Cardiac muscle cell (in vitro differentiated cells and primary cell): ENCODE measurements around the gene PARP15. TPM values are rescaled to one million over a fixed set of nuclear protein-coding genes. Genes with fewer than 3 reads are reported as not detected.

ENCODE experiments used
- DNase-seq, 2 donors: peaks; one replicate each; pipeline versions ENCODE4 v3.0.0 to v3.0.0-alpha.2; 2010 to 2017; ENCODE audit warnings: low read depth in 1 of 2, low spot score in 1 of 2
- H3K27ac ChIP-seq: fragments of 200-600 bp; sonication (generic); 2 replicates; pipeline ENCODE4 v1.5.1; 2016
- H3K27me3 ChIP-seq: fragments of 200-600 bp; sonication (generic); 2 replicates; pipeline ENCODE4 v1.6.0; 2016; ENCODE audit warnings: control low read depth
- H3K36me3 ChIP-seq: fragments of 200-600 bp; sonication (generic); 2 replicates; pipeline ENCODE4 v1.5.1; 2016; ENCODE audit warnings: control low read depth
- H3K4me1 ChIP-seq: fragments of 200-600 bp; sonication (generic); 2 replicates; pipeline ENCODE4 v1.8.1; 2017; ENCODE audit warnings: low read depth, mild to moderate bottlenecking, mixed run types
- H3K4me3 ChIP-seq: fragments of 200-600 bp; sonication (generic); 2 replicates; pipeline ENCODE4 v1.5.1; 2016; ENCODE audit warnings: mild to moderate bottlenecking
- H3K9me3 ChIP-seq: fragments of 200-600 bp; sonication (generic); 2 replicates; pipeline ENCODE4 v1.5.1; 2017; ENCODE audit warnings: low read depth, mild to moderate bottlenecking, control low read depth
- polyA plus RNA-seq: library from polyadenylated mRNA; unstranded; fragments of >200 nt; fragmentation: Nextera tagmentation; extraction: Ambion mirVana; gene quantifications from 2 replicates; pipeline ENCODE4 v1.2.1, GENCODE V29; 2016
- total RNA-seq: library from RNA; depleted of rRNA; stranded (reverse); fragments of >200 nt; gene quantifications from 2 replicates; pipeline ENCODE4 v1.2.3, GENCODE V29; 2016
- TF ChIP-seq, protein P1 (sequence below): IDR thresholded peaks from 2 replicates; pipeline ENCODE4 v1.5.1; 2012; ENCODE audit warnings: low read depth, mild to moderate bottlenecking, low read length

The PARP15 gene
- total and polyA plus RNA-seq, 2 experiments from 2014 or later = 0.05 TPM; not detected in 1

DNA sequence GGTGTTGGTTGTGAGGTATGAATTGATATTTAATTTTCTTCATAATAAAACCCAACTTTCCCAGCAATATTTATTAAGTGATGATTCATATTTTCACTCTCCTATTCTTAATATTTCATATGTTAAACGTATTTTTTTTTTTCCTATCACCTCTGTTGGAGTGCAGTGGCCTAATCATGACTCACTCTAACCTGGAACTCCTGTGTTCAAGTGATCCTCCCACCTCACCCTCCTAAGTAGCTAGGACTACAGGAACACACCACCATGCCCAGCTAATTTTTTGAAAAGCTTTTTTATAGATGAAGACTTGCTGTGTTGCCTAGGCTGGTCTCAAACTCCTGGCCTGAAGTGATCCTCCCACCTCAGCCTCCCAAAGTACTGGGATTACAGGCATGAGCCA, 8.6 kb downstream of the PARP15 start:
- TF ChIP-seq, protein P1, sequence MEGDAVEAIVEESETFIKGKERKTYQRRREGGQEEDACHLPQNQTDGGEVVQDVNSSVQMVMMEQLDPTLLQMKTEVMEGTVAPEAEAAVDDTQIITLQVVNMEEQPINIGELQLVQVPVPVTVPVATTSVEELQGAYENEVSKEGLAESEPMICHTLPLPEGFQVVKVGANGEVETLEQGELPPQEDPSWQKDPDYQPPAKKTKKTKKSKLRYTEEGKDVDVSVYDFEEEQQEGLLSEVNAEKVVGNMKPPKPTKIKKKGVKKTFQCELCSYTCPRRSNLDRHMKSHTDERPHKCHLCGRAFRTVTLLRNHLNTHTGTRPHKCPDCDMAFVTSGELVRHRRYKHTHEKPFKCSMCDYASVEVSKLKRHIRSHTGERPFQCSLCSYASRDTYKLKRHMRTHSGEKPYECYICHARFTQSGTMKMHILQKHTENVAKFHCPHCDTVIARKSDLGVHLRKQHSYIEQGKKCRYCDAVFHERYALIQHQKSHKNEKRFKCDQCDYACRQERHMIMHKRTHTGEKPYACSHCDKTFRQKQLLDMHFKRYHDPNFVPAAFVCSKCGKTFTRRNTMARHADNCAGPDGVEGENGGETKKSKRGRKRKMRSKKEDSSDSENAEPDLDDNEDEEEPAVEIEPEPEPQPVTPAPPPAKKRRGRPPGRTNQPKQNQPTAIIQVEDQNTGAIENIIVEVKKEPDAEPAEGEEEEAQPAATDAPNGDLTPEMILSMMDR = no peak
- Histone ChIP-seq H3K27me3 (no peaks in the 10 kb centered on the region), H3K4me1 (no peaks in the 10 kb centered on the region), H3K4me3 (no peak overlapping the region), H3K36me3 (no peaks in the 10 kb centered on the region), H3K27ac (no peak overlapping the region), H3K9me3 (no peaks in the 10 kb centered on the region)
- DNase-seq = no peak

DNA sequence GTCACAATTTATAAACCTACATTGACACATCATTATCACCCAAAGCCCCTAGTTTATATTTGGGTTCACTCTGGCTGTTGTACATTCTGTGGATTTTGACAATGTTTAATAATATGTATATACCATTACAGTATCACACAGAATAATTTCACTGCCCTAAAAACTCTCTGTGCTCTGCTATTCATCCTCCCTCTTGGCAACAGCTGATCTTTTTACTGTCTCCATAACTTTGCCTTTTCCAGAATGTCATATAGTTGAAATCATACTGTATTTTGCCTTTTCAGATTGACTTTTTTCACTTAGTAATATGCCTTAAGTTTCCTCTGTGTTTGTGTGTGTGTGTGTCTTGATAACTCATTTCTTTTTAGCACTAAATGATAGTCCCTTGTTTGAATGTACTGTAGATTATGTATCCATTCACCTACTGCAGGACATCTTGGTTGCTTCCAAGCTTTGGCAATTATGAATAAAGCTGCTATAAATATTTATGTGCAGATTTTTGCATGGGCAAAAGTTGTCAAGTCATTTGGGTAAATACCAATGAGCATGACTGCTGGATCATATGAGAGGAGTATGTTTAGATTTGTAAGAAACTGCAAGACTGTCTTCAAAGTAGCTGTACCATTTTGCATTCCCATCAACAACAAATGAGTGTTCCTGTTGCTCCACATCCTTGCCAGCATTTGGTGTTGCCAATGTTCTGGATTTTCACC, 9.5 kb downstream of the PARP15 start:
- Histone ChIP-seq H3K36me3 (no peaks in the 10 kb centered on the region), H3K4me1 (no peaks in the 10 kb centered on the region), H3K4me3 (no peak overlapping the region), H3K27me3 (no peaks in the 10 kb centered on the region), H3K9me3 (no peaks in the 10 kb centered on the region), H3K27ac (no peak overlapping the region)
- TF ChIP-seq, protein P1 = no peak
- DNase-seq = no peak

GRCh38 chr3:122587572-122587971, 10.1 kb downstream of the PARP15 start:
- no peaks in the 10 kb centered on the region for H3K36me3 ChIP-seq
- TF ChIP-seq, protein P1 = no peak
- no peaks in the 10 kb centered on the region for H3K4me1 ChIP-seq
- H3K27me3 ChIP-seq = no peaks in the 10 kb centered on the region
- H3K9me3 ChIP-seq = no peaks in the 10 kb centered on the region
- H3K4me3 ChIP-seq = no peak overlapping the region
- DNase-seq = no peak
- H3K27ac ChIP-seq = no peak overlapping the region

DNA sequence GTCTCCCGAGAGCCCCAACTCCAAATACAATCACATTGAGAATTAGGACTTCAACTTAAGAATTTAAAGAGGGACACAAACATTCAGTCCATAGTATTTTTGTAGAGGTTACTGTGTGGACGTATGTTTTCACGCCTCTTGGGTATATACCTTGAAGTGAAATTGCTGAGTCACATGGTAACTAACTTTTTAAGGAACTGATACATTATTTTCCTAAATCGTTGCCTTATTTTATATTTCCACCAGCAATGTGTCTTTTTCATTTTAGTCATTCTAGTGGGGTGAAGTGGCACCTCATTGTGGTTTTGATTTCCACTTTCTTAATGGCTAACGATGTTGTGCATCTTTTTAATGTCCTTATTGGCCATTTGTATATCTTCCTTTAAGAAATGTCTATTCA, 11.8 kb downstream of the PARP15 start:
- Histone ChIP-seq H3K9me3 (no peaks in the 10 kb centered on the region), H3K4me3 (no peak overlapping the region), H3K4me1 (no peaks in the 10 kb centered on the region), H3K36me3 (no peaks in the 10 kb centered on the region), H3K27ac (no peak overlapping the region), H3K27me3 (no peaks in the 10 kb centered on the region)
- no peak for DNase-seq
- TF ChIP-seq, protein P1 = no peak

DNA sequence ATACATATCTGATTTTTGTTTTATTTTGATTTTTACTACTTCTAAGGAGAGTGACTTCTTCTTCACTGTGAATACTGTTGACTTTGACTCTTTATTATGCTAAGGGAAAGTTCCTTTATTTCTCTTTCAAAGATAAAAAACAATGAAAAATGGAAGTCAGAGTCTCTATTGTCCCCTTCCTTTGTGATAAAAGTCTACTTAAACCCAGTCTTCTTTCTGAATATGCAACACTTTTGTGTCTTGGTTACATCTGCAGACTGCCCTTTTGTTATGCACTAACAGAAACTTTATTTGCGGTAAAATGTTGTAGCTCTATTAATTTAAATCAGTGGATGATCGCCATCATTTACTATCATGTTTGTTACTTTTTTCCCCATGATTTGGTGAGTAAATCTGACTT, 13.2 kb downstream of the PARP15 start:
- TF ChIP-seq, protein P1 = no peak
- H3K4me1 ChIP-seq = no peaks in the 10 kb centered on the region
- no peaks in the 10 kb centered on the region for H3K27me3 ChIP-seq
- no peak overlapping the region for H3K4me3 ChIP-seq
- H3K27ac ChIP-seq = no peak overlapping the region
- no peaks in the 10 kb centered on the region for H3K36me3 ChIP-seq
- no peak for DNase-seq
- no peaks in the 10 kb centered on the region for H3K9me3 ChIP-seq
